ENCODE data around the gene PAPPA.

Gene PAPPA

GRCh38 chr9:116233160-116233530 is 79.6 kb downstream of the PAPPA start:
- no peak for DNase-seq

GRCh38 chr9:116234081-116234480 is 80.5 kb downstream of the PAPPA start:
- DNase-seq, result no peak

GRCh38 chr9:116236979-116237378 is 83.4 kb downstream of the PAPPA start:
- DNase-seq, result no peak

- no peak for DNase-seq
These were observed 83.9 kb downstream of the PAPPA start for GRCh38 chr9:116237456-116237855.

- no peak for DNase-seq
These were observed 84.6 kb downstream of the PAPPA start for GRCh38 chr9:116238225-116238624.

- no peak for DNase-seq
These were observed 85.3 kb downstream of the PAPPA start for GRCh38 chr9:116238776-116239340.

- DNase-seq, result no peak
These were observed 90.1 kb downstream of the PAPPA start for GRCh38 chr9:116243708-116244107.

- no peak for DNase-seq
These were observed 93.7 kb downstream of the PAPPA start for GRCh38 chr9:116247284-116247683.

- DNase-seq, result no peak
These were observed 94.3 kb downstream of the PAPPA start for GRCh38 chr9:116247791-116248374.

GRCh38 chr9:116250891-116251290 is 97.3 kb downstream of the PAPPA start:
- no peak for DNase-seq

GRCh38 chr9:116251366-116251765 is 97.8 kb downstream of the PAPPA start:
- DNase-seq, result no peak

- DNase-seq, result no peak
These were observed 106.9 kb downstream of the PAPPA start for GRCh38 chr9:116260531-116260930.

GRCh38 chr9:116262448-116262847 is 108.9 kb downstream of the PAPPA start:
- no peak for DNase-seq

GRCh38 chr9:116264361-116264760 is 110.8 kb downstream of the PAPPA start:
- no peak for DNase-seq

- DNase-seq, result no peak
These were observed 113.4 kb downstream of the PAPPA start for GRCh38 chr9:116267021-116267420.

- DNase-seq, result no peak
These were observed 115.7 kb downstream of the PAPPA start for GRCh38 chr9:116269250-116269649.

- no peak for DNase-seq
These were observed 117.0 kb downstream of the PAPPA start for GRCh38 chr9:116270546-116270945.

GRCh38 chr9:116271340-116271739 is 117.7 kb downstream of the PAPPA start:
- no peak for DNase-seq

- DNase-seq, result no peak
These were observed 118.4 kb downstream of the PAPPA start for GRCh38 chr9:116271991-116272390.

- DNase-seq, result no peak
These were observed 120.7 kb downstream of the PAPPA start for GRCh38 chr9:116274293-116274692.

GRCh38 chr9:116275418-116276195 is 122.0 kb downstream of the PAPPA start:
- DNase-seq, result no peak

GRCh38 chr9:116276196-116276493 is 122.6 kb downstream of the PAPPA start:
- DNase-seq, result no peak

- DNase-seq, result no peak
These were observed 123.1 kb downstream of the PAPPA start for GRCh38 chr9:116276651-116277121.

- no peak for DNase-seq
These were observed 124.7 kb downstream of the PAPPA start for GRCh38 chr9:116278326-116278725.

- no peak for DNase-seq
These were observed 125.6 kb downstream of the PAPPA start for GRCh38 chr9:116279230-116279629.

All from CD4-positive, alpha-beta T cell treated with Interferon gamma for 1 hour (primary cell).